IMR-90 (cell line): Measurements from ENCODE around the gene ZNF524.

Experiments
- BHLHE40 ChIP-seq: fragments of 150-350 bp; IDR thresholded peaks from 2 replicates; pipeline ENCODE4 v1.6.1; 2016; ENCODE audit warnings: mild to moderate bottlenecking, low read depth, low read length
- CTCF ChIP-seq: conservative IDR thresholded peaks from 2 replicates; pipeline ENCODE4 v1.5.1; 2012; ENCODE audit warnings: mild to moderate bottlenecking, low read depth, low read length, improper control_type of control experiment
- POLR2A ChIP-seq: IDR thresholded peaks from 2 replicates; pipeline ENCODE4 v1.6.1; 2012; ENCODE audit warnings: mild to moderate bottlenecking, low read depth, low read length
- TF ChIP-seq, protein P1 (sequence below): fragments of 150-350 bp; IDR thresholded peaks from 2 replicates; pipeline ENCODE4 v1.6.1; 2017; ENCODE audit warnings: mild to moderate bottlenecking, antibody characterized with exemption, low read length, low read depth

GRCh38 chr19:55643003-55643886, 43.2 kb downstream of the ZNF524 start, which contains the start of gene ZNF581:
- TF ChIP-seq CTCF (no peak; the same call in 1 of the 2 replicates), POLR2A (peak; percentile 38; the same call in 1 of the 2 replicates), BHLHE40 (peak; percentile 63; the same call in 1 of the 2 replicates)
- TF ChIP-seq, protein P1, sequence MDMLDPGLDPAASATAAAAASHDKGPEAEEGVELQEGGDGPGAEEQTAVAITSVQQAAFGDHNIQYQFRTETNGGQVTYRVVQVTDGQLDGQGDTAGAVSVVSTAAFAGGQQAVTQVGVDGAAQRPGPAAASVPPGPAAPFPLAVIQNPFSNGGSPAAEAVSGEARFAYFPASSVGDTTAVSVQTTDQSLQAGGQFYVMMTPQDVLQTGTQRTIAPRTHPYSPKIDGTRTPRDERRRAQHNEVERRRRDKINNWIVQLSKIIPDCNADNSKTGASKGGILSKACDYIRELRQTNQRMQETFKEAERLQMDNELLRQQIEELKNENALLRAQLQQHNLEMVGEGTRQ, result no peak
